Ovary (tissue), 9 donors: ENCODE data around the gene PARD3B. TPM values are rescaled to one million over a fixed set of nuclear protein-coding genes. Genes with fewer than 3 reads are reported as not detected.

Source experiments
- DNase-seq, 5 donors: peaks; one replicate each; pipeline ENCODE4 v3.0.0-alpha.2; 2019 to 2020
- H3K27ac ChIP-seq, 2 donors: fragments of 200-600 bp; one replicate each; pipeline versions ENCODE4 v1.5.1 to v1.8.0; 2019 to 2022
- H3K27me3 ChIP-seq: fragments of 200-600 bp; one replicate; pipeline ENCODE4 v1.8.0; 2022
- H3K36me3 ChIP-seq: fragments of 200-600 bp; sonication (generic); one replicate; pipeline ENCODE4 v1.5.1; 2019
- H3K4me1 ChIP-seq: one replicate; pipeline ENCODE4 v1.8.1; 2013; ENCODE audit warnings: mild to moderate bottlenecking, moderate library complexity; ENCODE audit not compliant: insufficient read depth
- H3K4me3 ChIP-seq: fragments of 200-600 bp; sonication (generic); one replicate; pipeline ENCODE4 v1.5.1; 2017
- H3K9me3 ChIP-seq, 2 donors: fragments of 200-600 bp in 1 of 2; sonication (generic) in 1 of 2; one replicate each; pipeline versions ENCODE4 v1.5.1 to v1.8.1; 2013 to 2019; ENCODE audit warnings: mild to moderate bottlenecking in 1 of 2, moderate library complexity in 1 of 2
- EP300 ChIP-seq: sonication (generic); formaldehyde crosslinking; IDR thresholded peaks from one replicate; pipeline ENCODE4 v1.6.1; 2017; ENCODE audit warnings: antibody characterized with exemption
- POLR2A ChIP-seq: fragments of 450-650 bp; IDR thresholded peaks from one replicate; pipeline ENCODE4 v1.6.1; 2017; ENCODE audit warnings: antibody characterized with exemption, mild to moderate bottlenecking, moderate library complexity
- WGBS, 3 donors: extraction: QIAGEN DNeasy Blood & Tissue Kit in 1 of 3; methylation state at CpG; one replicate each; pipeline versions ENCODE4 v1.1.5 to v1.1.7; 2013 to 2017; 5-methylcytosine and 5-hydroxymethylcytosine counted together
- intact Hi-C, 4 donors: fragments of 100-400 bp; cut with DNase I; formaldehyde crosslinking; loops; one replicate each; pipeline versions ENCODE4 v1.11.0 to v1.15.1; 2022 to 2023
- polyA plus RNA-seq, 2 donors: library from polyadenylated mRNA; stranded (reverse); fragments of 200-250 nt in 1 of 2; fragments of 350-450 nt in 1 of 2; fragmentation: Illumina TruSeq in 1 of 2; extraction: RNeasy Lipid Tissue Mini Kit (QIAGEN cat#74804) in 1 of 2; gene quantifications; one replicate each; pipeline ENCODE4 v1.2.3, GENCODE V29; 2013 to 2014
- total RNA-seq, 7 donors: library from RNA; depleted of rRNA in 2 of 7; stranded (reverse); fragments of >200 nt in 2 of 7; fragmentation: NEBNext Ultra II Directional in 3 of 7; extraction: Animal tissue kit (Norgen Biotek cat#: 25700) in 3 of 7; gene quantifications; one replicate each; pipeline versions ENCODE4 v1.1.0 to v1.2.4, GENCODE V29; 2016 to 2023
- TF ChIP-seq, protein P1 (sequence below), 3 donors: fragments of 450-650 bp in 2 of 3; fragments of 200-600 bp in 1 of 3; IDR thresholded peaks; one replicate each; pipeline versions ENCODE4 v1.5.1 to v1.8.0; 2016 to 2022; ENCODE audit warnings: antibody characterized with exemption in 3 of 3, mild to moderate bottlenecking in 1 of 3
- donor health status: DM: no; HTN: no; CAD: no; lungs with moderate emphysema.
- donor health status: DM: no; HTN: no; CAD: no.
- donor health status: Bipolar disorder and iron deficiency.
- donor health status: DM: yes; HTN: yes; CAD: no.
- donor health status: DM: no; HTN: no; CAD: no.
- donor health status: DM: yes; HTN: yes; CAD: no.

Gene PARD3B
- total and polyA plus RNA-seq, 9 donors, result 8.2 to 46.6 (median 28.7) TPM

GRCh38 chr2:205273627-205274026 lies 728.4 kb downstream of the PARD3B start:
- intact Hi-C loops, result no loop called here

DNA sequence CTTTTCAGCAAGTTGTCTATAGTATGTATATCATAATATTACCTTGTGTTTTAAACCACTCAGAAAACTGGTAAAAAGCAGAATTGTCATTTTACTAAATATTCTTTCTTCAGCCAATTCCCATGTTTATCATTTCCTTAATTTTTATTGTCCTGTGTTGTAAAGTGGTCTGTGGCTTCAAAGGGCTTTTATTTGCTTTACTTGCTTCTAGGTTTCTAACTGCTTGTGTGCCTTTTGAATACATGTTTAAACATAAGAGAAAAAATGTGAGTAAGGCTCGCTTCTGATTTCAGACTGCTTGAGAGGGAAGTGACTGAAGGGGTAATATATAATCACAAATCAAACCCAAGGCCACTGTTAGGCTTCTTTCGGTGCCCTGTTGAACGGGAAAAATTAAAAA lies 729.5 kb downstream of the PARD3B start:
- Histone ChIP-seq H3K9me3 (no peaks in the 10 kb centered on the region), H3K36me3 (no peaks in the 10 kb centered on the region), H3K27ac (no peak overlapping the region), H3K27me3 (no peaks in the 10 kb centered on the region), H3K4me3 (no peak overlapping the region), H3K4me1 (no peaks in the 10 kb centered on the region)
- 59 to 78% (median 76%) methylated on average over 3 of the region's 3 CpGs for WGBS, 3 donors
- DNase-seq, result no peak
- TF ChIP-seq EP300, result no peak
- no peak for TF ChIP-seq POLR2A
- TF ChIP-seq, protein P1, sequence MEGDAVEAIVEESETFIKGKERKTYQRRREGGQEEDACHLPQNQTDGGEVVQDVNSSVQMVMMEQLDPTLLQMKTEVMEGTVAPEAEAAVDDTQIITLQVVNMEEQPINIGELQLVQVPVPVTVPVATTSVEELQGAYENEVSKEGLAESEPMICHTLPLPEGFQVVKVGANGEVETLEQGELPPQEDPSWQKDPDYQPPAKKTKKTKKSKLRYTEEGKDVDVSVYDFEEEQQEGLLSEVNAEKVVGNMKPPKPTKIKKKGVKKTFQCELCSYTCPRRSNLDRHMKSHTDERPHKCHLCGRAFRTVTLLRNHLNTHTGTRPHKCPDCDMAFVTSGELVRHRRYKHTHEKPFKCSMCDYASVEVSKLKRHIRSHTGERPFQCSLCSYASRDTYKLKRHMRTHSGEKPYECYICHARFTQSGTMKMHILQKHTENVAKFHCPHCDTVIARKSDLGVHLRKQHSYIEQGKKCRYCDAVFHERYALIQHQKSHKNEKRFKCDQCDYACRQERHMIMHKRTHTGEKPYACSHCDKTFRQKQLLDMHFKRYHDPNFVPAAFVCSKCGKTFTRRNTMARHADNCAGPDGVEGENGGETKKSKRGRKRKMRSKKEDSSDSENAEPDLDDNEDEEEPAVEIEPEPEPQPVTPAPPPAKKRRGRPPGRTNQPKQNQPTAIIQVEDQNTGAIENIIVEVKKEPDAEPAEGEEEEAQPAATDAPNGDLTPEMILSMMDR (IDR thresholded peaks at IDR 0.05), result no peak
- intact Hi-C loops, result no loop called here

More at GRCh38 chr2:205273627-205274026, 728.4 kb downstream of the PARD3B start:
- no peaks in the 10 kb centered on the region for H3K9me3 ChIP-seq
- H3K27ac ChIP-seq, result no peak overlapping the region
- DNase-seq, result no peak
- no peaks in the 10 kb centered on the region for H3K36me3 ChIP-seq
- H3K4me1 ChIP-seq, result no peaks in the 10 kb centered on the region
- H3K4me3 ChIP-seq, result no peak overlapping the region
- 89 to 94% (median 94%) methylated on average over 3 of the region's 3 CpGs for WGBS, 3 donors
- no peak for TF ChIP-seq EP300
- TF ChIP-seq POLR2A, result no peak
- TF ChIP-seq, protein P1 (IDR thresholded peaks at IDR 0.05), result no peak
- no peaks in the 10 kb centered on the region for H3K27me3 ChIP-seq

GRCh38 chr2:205276116-205276777 lies 731.0 kb downstream of the PARD3B start:
- intact Hi-C loops, result no loop called here
- TF ChIP-seq, protein P1 (IDR thresholded peaks at IDR 0.05), result no peak
- no peak for TF ChIP-seq EP300
- no peak for TF ChIP-seq POLR2A
- no peak overlapping the region for H3K4me3 ChIP-seq
- 88 to 92% (median 91%) methylated on average over 11 of the region's 11 CpGs for WGBS, 3 donors
- H3K36me3 ChIP-seq, result no peaks in the 10 kb centered on the region
- H3K27ac ChIP-seq, result no peak overlapping the region
- H3K27me3 ChIP-seq, result no peaks in the 10 kb centered on the region
- DNase-seq, result no peak
- H3K4me1 ChIP-seq, result no peaks in the 10 kb centered on the region
- H3K9me3 ChIP-seq, result no peaks in the 10 kb centered on the region

GRCh38 chr2:205280596-205281236 lies 735.4 kb downstream of the PARD3B start:
- Histone ChIP-seq H3K27me3 (no peaks in the 10 kb centered on the region), H3K9me3 (no peaks in the 10 kb centered on the region), H3K27ac (no peak overlapping the region), H3K36me3 (no peaks in the 10 kb centered on the region), H3K4me1 (no peaks in the 10 kb centered on the region), H3K4me3 (no peak overlapping the region)
- TF ChIP-seq, protein P1 (IDR thresholded peaks at IDR 0.05), result no peak
- TF ChIP-seq POLR2A (no peak), EP300 (no peak)
- DNase-seq, result no peak
- intact Hi-C loops, result no loop called here
- WGBS, 3 donors, result 61 to 83% (median 79%) methylated on average over 5 of the region's 5 CpGs
